Ascending aorta (tissue), 2 donors: ENCODE measurements around the gene PITPNC1. TPM values are rescaled to one million over a fixed set of nuclear protein-coding genes. Genes with fewer than 3 reads are reported as not detected.

Experiments
- DNase-seq, 2 donors: peaks; one replicate each; pipeline ENCODE4 v3.0.0-alpha.2; 2019; ENCODE audit warnings: low spot score in 2 of 2
- H3K27ac ChIP-seq, 2 donors: fragments of 200-600 bp; sonication (generic); one replicate each; pipeline ENCODE4 v1.5.1; 2016 to 2017; ENCODE audit warnings: mild to moderate bottlenecking in 1 of 2
- H3K27me3 ChIP-seq: fragments of 200-600 bp; sonication (generic); one replicate; pipeline ENCODE4 v1.5.1; 2017
- H3K36me3 ChIP-seq, 2 donors: fragments of 200-600 bp; sonication (generic); one replicate each; pipeline ENCODE4 v1.5.1; 2016
- H3K4me1 ChIP-seq, 2 donors: fragments of 200-600 bp; sonication (generic); one replicate each; pipeline ENCODE4 v1.5.1; 2016 to 2017; ENCODE audit warnings: mild to moderate bottlenecking in 1 of 2
- H3K4me3 ChIP-seq, 2 donors: fragments of 200-600 bp; sonication (generic); one replicate each; pipeline ENCODE4 v1.5.1; 2016 to 2017; ENCODE audit warnings: mild to moderate bottlenecking in 1 of 2
- H3K9me3 ChIP-seq, 2 donors: fragments of 200-600 bp; sonication (generic); one replicate each; pipeline ENCODE4 v1.5.1; 2016
- CTCF ChIP-seq, 3 experiments: fragments of 200-600 bp in 2 of 3; fragments of 450-650 bp in 1 of 3; sonication (generic) in 2 of 3; IDR thresholded peaks; one replicate each; pipeline ENCODE4 v1.5.1; 2016 to 2019; ENCODE audit warnings: antibody characterized with exemption in 3 of 3, mild to moderate bottlenecking in 1 of 3, moderate library complexity in 1 of 3
- intact Hi-C: fragments of 100-400 bp; cut with DNase I; formaldehyde crosslinking; loops from one replicate; pipeline ENCODE4 v1.15.1; 2023
- total RNA-seq: library from RNA; depleted of rRNA; stranded (reverse); fragments of >200 nt; gene quantifications from one replicate; pipeline ENCODE4 v1.1.0, GENCODE V29; 2016

Gene PITPNC1
- total RNA-seq, 1 donor from 2014 or later: 10.9 TPM

GRCh38 chr17:67689534-67690177 is 312.6 kb downstream of the PITPNC1 start:
- peak in 1 of 2 donors; percentile 66 for DNase-seq
- no peaks in the 10 kb centered on the region for H3K27me3 ChIP-seq
- no peak overlapping the region for H3K4me3 ChIP-seq
- H3K36me3 ChIP-seq: no peaks in the 10 kb centered on the region
- no peaks in the 10 kb centered on the region for H3K9me3 ChIP-seq
- no peaks in the 10 kb centered on the region for H3K4me1 ChIP-seq
- H3K27ac ChIP-seq: no peak overlapping the region
- intact Hi-C loops: loop anchor here (1.0 to 5.0 kb wide), 2 partner anchors 315 to 972 kb away; no protein-coding TSS in a partner anchor
- TF ChIP-seq CTCF (IDR thresholded peaks at IDR 0.05): peak; percentile 63 to 71 (median 66)

- intact Hi-C loops: no loop called here
- Histone ChIP-seq H3K4me1 (no peaks in the 10 kb centered on the region), H3K9me3 (no peaks in the 10 kb centered on the region), H3K27ac (no peak overlapping the region), H3K27me3 (no peaks in the 10 kb centered on the region), H3K36me3 (no peaks in the 10 kb centered on the region), H3K4me3 (no peak overlapping the region)
- DNase-seq: no peak
- no peak for TF ChIP-seq CTCF (IDR thresholded peaks at IDR 0.05)
Observed at GRCh38 chr17:67693811-67694210, 316.7 kb downstream of the PITPNC1 start.

- Histone ChIP-seq H3K9me3 (no peaks in the 10 kb centered on the region), H3K4me1 (no peaks in the 10 kb centered on the region), H3K4me3 (no peak overlapping the region), H3K27me3 (no peaks in the 10 kb centered on the region), H3K27ac (no peak overlapping the region), H3K36me3 (no peaks in the 10 kb centered on the region)
- TF ChIP-seq CTCF (IDR thresholded peaks at IDR 0.05): no peak
- DNase-seq: no peak
- intact Hi-C loops: no loop called here
Observed at GRCh38 chr17:67696347-67696746, 319.3 kb downstream of the PITPNC1 start.

GRCh38 chr17:67696853-67697498 is 319.9 kb downstream of the PITPNC1 start:
- intact Hi-C loops: no loop called here

GRCh38 chr17:67700037-67700724 is 323.1 kb downstream of the PITPNC1 start:
- no peak overlapping the region for H3K4me3 ChIP-seq

More at GRCh38 chr17:67696853-67697498, 319.9 kb downstream of the PITPNC1 start:
- Histone ChIP-seq H3K27me3 (no peaks in the 10 kb centered on the region), H3K27ac (no peak overlapping the region), H3K36me3 (no peaks in the 10 kb centered on the region), H3K4me3 (no peak overlapping the region), H3K4me1 (no peaks in the 10 kb centered on the region), H3K9me3 (no peaks in the 10 kb centered on the region)
- TF ChIP-seq CTCF (IDR thresholded peaks at IDR 0.05): no peak
- no peak for DNase-seq

More at GRCh38 chr17:67700037-67700724, 323.1 kb downstream of the PITPNC1 start:
- H3K9me3 ChIP-seq: no peaks in the 10 kb centered on the region
- TF ChIP-seq CTCF (IDR thresholded peaks at IDR 0.05): no peak
- DNase-seq: no peak
- intact Hi-C loops: no loop called here
- H3K4me1 ChIP-seq: no peaks in the 10 kb centered on the region
- no peak overlapping the region for H3K27ac ChIP-seq
- H3K36me3 ChIP-seq: no peaks in the 10 kb centered on the region
- H3K27me3 ChIP-seq: no peaks in the 10 kb centered on the region
